Neural crest cell (in vitro differentiated cells): ENCODE data around the gene SAG. TPM values are rescaled to one million over a fixed set of nuclear protein-coding genes. Genes with fewer than 3 reads are reported as not detected.

Experiments
- DNase-seq: peaks from one replicate; pipeline ENCODE4 v3.0.0; 2021; ENCODE audit warnings: low read depth, mixed read lengths, low spot score
- H3K27ac Mint-ChIP-seq: one replicate; pipeline ENCODE4 v1.8.0; 2021; ENCODE audit warnings: mild to moderate bottlenecking, mixed read lengths; ENCODE audit not compliant: unreplicated experiment
- H3K27me3 Mint-ChIP-seq: 2 replicates; pipeline ENCODE4 v1.8.0; 2021; ENCODE audit warnings: low read depth, mild to moderate bottlenecking, mixed read lengths
- H3K36me3 Mint-ChIP-seq: 2 replicates; pipeline ENCODE4 v1.8.0; 2021; ENCODE audit warnings: low read depth, mild to moderate bottlenecking, mixed read lengths
- H3K4me1 Mint-ChIP-seq: 2 replicates; pipeline ENCODE4 v1.8.0; 2021; ENCODE audit warnings: mixed read lengths
- H3K4me3 Mint-ChIP-seq: one replicate; pipeline ENCODE4 v1.8.0; 2021; ENCODE audit warnings: mild to moderate bottlenecking, mixed read lengths
- H3K9me3 Mint-ChIP-seq: 2 replicates; pipeline ENCODE4 v1.8.0; 2021; ENCODE audit warnings: mixed read lengths
- CTCF ChIP-seq: fragments of 200-600 bp; sonication (generic); conservative IDR thresholded peaks from 2 replicates; pipeline ENCODE4 v1.5.0; 2021; ENCODE audit warnings: antibody characterized with exemption, mild to moderate bottlenecking
- total RNA-seq: library from RNA; stranded (reverse); gene quantifications from 2 replicates; pipeline ENCODE4 v1.2.1, GENCODE V29; 2021

The SAG gene
- total RNA-seq, 1 donor from 2014 or later, result not detected

- no peaks in the 10 kb centered on the region for H3K4me1 Mint-ChIP-seq
- H3K27me3 Mint-ChIP-seq, result no peaks in the 10 kb centered on the region
- no peak for TF ChIP-seq CTCF
- peak overlapping the region; percentile 24 for H3K27ac Mint-ChIP-seq
- no peak for DNase-seq
- H3K4me3 Mint-ChIP-seq, result no peak overlapping the region
- H3K36me3 Mint-ChIP-seq, result peaks cover 9% of the 10 kb centered on the region
- no peaks in the 10 kb centered on the region for H3K9me3 Mint-ChIP-seq
Observed at GRCh38 chr2:233262562-233262961, 45.1 kb upstream of the SAG start.

GRCh38 chr2:233263045-233263570 is 44.5 kb upstream of the SAG start:
- Mint-ChIP-seq H3K36me3 (peaks cover 9% of the 10 kb centered on the region), H3K4me3 (no peak overlapping the region), H3K4me1 (no peaks in the 10 kb centered on the region), H3K27ac (no peak overlapping the region), H3K9me3 (no peaks in the 10 kb centered on the region), H3K27me3 (no peaks in the 10 kb centered on the region)
- no peak for DNase-seq
- no peak for TF ChIP-seq CTCF

- Mint-ChIP-seq H3K27ac (no peak overlapping the region), H3K4me3 (no peak overlapping the region), H3K27me3 (no peaks in the 10 kb centered on the region), H3K36me3 (peaks cover 9% of the 10 kb centered on the region), H3K4me1 (no peaks in the 10 kb centered on the region), H3K9me3 (no peaks in the 10 kb centered on the region)
- TF ChIP-seq CTCF, result no peak
- no peak for DNase-seq
Observed at GRCh38 chr2:233264667-233265066, 42.9 kb upstream of the SAG start.

- H3K36me3 Mint-ChIP-seq, result peaks cover 5% of the 10 kb centered on the region
- TF ChIP-seq CTCF, result no peak
- H3K4me3 Mint-ChIP-seq, result no peak overlapping the region
- H3K9me3 Mint-ChIP-seq, result no peaks in the 10 kb centered on the region
- no peak for DNase-seq
- no peaks in the 10 kb centered on the region for H3K27me3 Mint-ChIP-seq
- H3K4me1 Mint-ChIP-seq, result no peaks in the 10 kb centered on the region
- H3K27ac Mint-ChIP-seq, result no peak overlapping the region
Observed at GRCh38 chr2:233265899-233266431, 41.7 kb upstream of the SAG start.

- Mint-ChIP-seq H3K27me3 (no peaks in the 10 kb centered on the region), H3K27ac (no peak overlapping the region), H3K9me3 (no peaks in the 10 kb centered on the region), H3K36me3 (peaks cover 5% of the 10 kb centered on the region), H3K4me3 (no peak overlapping the region), H3K4me1 (no peaks in the 10 kb centered on the region)
- DNase-seq, result no peak
- TF ChIP-seq CTCF, result no peak
Observed at GRCh38 chr2:233266481-233266880, 41.1 kb upstream of the SAG start.
